Stimulated activated CD4-positive, alpha-beta T cell treated with anti-CD3 and anti-CD28 coated beads, Interleukin-12 subunit alpha, Interleukin-12 subunit beta, amount 100 ng/mL, for 24 hours (primary cell): ENCODE results near the gene TMEM185A.
A peak's percentile ranks its signal among the peaks of the same experiment; 100 is the strongest.
"Not testable (repeated sequence)": the region's sequence is repeated elsewhere in the genome, so short reads cannot be mapped to it uniquely, and the experiment has no call there.

Experiments used
- DNase-seq, 2 experiments: peaks; one replicate each; pipeline ENCODE4 v3.0.0-alpha.2; 2020; ENCODE audit warnings: low read depth in 2 of 2

TMEM185A gene

DNA sequence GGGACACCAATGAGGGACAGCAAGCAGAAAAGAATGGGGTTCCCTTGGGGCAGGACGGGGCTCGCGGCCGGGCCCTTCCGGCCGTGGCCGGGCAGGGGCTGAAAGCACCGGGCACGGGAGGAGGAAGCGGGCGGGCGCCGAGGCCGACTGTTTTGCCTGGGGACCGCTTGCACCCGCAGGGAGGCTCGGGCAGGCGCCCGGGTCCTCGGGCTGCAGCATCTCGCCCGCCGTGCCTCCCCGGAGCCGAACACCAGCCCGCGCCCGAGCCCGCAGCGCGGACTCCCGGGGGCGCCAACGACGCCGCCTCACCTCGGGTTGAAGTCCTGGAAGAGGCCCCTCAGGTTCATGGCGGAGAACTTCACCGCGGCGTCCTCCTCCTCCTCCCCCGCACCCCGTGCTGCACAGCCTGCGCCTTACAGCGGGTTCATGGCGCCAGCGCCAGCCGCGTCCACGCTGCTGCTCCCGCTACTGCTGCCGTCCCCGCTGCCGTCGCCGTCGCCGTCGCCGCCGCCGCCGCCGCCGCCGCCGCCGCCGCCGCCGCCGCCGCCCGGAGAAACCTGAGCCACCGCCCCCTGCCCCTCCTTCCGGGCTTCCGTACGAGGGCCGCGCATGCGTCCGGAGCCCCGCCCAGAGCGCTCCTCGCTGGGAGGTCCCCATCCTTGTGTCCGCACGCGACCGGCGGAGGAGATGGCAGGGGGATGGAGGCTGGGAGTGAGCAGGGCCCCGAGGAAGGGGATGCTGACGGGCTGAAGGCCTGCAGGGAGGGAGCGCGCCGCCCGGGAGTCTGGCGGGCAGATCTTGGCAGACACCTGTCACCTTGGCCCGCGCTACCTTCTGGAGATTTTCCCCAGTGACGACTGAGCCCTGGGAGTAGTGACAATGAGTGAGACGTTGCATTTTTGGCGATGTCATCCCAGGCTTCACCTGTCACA is at the start of gene TMEM185A:
Gene TMEM185A (minus strand): TSS at position 559 of the 932 bp plus-strand sequence. CDS start 212 bp downstream, at position 347.
- DNase-seq: peak; percentile 49 to 56

DNA sequence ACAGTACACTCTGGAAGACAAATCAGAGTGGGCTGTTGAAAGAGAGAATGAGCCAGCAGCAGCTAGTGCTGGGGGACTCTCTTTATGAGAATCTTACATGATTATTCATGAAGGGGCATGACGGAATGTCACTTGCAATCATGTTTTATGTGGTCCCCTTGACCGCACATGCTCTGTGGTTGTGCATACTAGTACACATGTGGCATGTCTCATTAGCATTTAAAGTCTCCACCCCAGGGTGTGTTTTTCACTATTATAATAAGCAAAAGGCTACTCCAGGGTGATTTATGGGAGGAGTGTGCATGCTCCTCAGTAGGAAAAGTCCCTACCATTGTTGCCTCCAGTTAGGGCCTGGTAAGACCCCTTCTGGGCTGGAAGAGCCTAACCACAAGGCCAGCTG is 49.6 kb upstream of the TMEM185A start:
- no peak for DNase-seq

DNA sequence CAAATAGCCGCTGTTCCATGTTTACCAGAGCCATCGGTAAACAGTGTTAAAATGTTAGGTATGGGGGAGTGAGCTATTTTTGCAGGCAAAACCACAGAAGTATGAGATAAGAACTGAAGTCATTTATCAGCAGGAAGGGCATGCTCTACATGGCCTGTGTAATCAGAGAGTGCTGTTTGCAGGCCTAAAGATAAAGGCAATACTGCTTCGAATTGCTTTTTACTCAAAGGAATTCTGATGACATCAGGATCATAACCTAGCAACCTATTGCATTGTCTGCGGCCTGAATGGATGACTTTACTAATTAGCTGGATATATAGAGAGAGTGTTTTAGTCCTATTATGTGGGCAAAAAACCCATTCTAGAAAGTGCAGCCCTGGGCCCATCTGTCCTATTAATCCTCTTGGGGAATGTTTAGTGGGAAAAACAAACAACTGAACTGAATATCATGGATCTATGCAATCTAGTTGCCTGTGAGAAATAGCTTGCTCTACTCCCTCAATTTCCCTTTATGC is 47.6 kb upstream of the TMEM185A start:
- not testable (repeated sequence) for DNase-seq

DNA sequence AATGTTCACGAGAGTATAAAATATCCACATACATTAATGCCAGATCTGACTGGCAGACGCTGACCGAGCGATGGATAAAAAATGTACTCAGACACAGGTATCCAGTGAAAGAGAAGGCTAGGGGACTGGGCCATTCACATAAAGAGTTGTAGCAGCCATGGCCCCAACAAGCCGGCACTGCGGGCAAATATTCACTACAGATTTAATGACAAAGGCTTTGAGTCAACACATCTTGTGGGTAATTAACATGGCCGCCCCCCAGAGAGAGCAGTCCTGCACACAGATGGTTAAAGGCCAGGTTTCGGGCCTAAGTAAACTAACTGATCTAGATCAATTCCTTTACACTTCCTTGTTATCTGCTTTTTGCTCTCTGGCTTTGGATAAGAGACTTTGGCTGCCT is 44.0 kb upstream of the TMEM185A start:
- DNase-seq: not testable (repeated sequence)

DNA sequence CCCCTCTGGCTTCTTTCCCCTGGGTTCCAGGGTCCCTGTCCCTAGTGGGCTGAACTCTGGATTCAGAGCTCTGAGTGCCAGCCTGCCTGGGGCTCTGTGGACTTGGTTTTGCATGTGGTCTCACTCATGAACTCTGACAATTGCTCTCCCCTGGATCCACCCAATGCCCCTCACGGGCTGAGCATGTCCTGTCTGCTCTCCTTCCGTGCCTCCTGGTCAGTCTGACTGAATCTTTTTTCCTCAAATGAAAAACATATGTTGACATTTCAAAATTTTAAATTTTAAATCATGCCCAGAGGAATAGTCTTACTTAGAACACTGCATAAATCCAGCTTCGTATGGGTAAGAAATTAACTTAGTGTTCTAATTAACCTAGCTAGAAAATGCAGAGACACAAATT is 43.5 kb upstream of the TMEM185A start:
- DNase-seq: not testable (repeated sequence)

- DNase-seq: not testable (repeated sequence)
These were observed 29.0 kb upstream of the TMEM185A start for GRCh38 chrX:149660613-149661012.

DNA sequence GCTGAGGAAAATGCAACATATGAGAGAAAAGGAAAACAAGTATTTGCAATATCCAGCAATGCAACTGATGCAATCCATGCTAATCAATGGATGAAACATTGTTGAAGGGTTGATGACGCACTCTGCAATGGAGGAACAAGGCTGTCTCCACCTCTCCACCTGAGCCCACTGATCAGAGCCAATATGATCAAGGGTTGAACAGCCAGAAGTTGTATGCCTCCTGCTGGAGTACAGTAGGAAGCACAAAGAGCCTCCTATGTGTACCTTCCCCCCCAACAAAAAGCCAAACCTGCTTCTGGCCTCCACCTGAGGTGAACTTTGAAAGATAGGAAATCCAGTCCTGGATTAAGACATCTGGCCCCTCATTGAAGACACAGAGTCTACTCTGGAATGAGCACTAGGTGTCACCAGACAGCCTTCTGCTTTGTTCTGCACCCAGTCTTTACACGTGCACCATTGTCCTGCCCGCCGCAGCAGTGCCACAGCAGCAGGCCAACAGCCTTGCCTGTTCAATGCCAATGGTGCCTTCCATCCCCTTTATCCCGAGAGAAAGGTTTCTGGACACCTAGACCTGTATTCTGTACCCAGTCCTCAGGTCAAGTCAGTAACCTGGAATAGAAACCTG is 24.8 kb upstream of the TMEM185A start:
- DNase-seq: not testable (repeated sequence)

DNA sequence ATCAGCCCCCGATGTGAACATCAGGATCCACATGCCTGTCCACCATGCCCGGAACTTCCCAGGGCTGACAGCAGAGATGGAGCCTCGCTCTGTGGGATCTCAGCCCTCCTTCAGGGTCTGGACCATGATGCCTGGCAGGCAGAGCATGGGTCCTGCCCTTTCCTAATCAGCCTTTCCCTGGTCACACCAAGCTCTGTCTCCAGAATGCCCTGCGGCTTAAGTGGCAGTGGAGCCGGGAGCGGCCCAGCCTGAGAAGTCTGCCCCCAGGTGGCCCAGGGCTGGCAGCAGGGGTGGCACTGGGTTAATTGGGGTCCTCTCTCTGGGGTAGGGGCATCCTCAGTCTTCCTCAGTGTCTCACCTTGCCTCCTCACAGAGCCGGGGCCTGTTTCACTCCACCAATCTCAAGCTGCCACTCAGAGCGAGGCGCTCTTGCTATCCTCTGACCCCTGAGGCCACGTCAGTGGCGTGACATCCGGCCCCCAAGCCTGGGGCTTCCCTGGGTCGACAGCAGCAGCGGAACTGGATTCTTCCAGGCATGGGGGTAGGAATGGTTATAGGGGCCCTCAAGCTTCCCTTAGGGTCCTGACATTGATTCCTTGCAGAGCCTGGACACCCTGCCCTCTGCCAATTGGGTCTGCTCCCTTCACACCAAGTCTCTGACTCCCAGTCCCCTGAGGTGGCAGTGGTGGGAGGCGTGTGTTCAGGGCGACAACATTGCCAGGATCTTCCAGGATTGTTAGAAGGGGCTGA is 20.8 kb upstream of the TMEM185A start:
- no peak for DNase-seq

DNA sequence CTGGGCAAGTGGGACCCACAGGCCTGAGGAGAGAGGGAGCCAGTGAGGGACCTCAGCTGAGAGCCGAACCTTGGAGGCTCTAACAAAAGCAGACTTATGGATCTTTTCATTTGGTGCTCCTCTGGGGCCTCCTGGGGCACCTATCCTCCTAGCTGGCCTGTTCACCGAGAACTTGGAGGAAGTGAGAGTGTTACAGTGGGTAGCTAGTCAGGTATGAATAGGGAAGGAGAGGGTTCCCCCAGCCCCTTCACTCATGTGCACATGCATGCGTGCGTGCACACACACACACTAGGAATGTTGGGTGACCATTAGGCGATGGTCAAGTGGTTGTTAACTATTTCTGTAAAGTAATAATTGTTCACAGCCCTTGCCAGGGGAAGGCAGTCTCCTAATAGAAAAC is 18.6 kb upstream of the TMEM185A start:
- DNase-seq: no peak

- DNase-seq: no peak
These were observed 17.3 kb upstream of the TMEM185A start for GRCh38 chrX:149648932-149649331.

DNA sequence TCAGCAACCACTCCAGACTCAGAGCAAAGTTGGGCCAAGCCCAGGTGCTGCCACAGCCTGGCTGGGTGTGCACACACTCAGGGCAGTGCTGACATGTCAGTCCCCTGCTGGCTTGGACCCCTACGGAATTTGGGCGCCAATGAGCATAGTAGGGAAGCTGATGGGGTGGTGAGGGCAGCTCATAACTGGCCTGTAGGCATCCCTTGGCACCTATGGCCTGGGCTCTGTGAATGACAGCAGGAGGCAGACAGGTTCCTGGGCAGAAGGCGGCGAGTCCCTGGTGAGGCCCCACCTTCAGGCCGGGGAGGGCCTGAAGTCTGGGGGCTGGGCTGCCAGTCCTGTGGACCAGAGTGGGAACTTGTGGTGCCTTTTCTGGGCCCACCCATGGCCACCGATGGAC is 15.9 kb upstream of the TMEM185A start:
- no peak for DNase-seq

DNA sequence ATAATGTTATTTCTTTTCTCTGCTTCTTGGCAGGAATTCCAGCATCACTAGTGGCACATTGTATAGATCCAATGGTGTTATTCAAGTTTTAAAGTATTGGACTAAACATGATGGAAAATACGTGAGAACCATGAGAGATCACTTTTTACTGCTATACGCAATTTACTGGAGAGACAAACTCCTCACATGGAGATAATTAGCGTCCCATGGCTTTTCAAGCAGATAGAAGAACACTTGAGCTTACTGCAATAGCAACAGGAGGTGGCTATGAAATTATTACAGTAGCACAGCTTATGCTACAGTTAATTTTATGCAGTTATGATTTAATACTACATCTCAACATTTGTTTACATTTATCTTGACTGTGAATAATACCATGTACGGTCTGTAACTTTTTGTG is 11.9 kb upstream of the TMEM185A start:
- DNase-seq: no peak

DNA sequence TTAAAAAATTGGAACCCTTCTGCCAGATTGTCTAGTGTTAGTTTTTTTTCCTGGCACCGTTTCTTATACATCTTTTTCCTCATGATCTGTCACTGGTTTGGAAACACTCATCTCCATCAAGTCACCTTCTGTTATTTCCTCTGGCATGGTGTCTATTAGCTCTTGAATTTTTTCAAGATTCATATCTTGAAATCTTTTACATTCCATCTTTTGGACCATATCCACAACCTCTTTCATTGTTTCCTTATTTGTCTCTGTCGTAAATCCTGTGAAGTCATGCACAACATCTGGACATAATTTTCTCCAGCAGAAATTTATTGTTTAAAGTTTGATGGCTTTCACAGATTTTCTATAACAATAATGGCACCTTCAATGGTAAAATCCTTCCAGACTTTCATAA is 10.2 kb upstream of the TMEM185A start:
- DNase-seq: no peak

- no peak for DNase-seq
These were observed 9.8 kb upstream of the TMEM185A start for GRCh38 chrX:149641432-149641831.

DNA sequence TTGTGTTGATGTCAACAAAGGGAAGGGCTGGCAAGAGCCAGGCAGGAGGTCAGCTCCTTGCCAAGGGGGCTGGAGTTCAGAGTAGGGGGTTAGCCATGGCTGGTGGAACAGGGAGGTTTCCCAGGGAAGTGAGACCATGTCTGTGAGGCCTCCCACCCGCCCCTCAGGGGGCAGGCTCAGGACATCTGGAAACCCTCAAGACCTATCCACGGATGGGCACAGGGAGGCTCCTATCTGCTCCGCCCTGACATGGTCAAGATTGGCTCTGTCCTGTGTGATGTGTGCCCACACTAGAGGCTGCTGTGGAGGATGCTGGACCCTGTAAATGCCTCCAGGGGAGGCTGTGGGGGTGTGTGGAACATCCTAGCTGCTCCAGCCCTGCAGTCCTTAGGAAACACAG is 8.0 kb upstream of the TMEM185A start:
- DNase-seq: no peak

DNA sequence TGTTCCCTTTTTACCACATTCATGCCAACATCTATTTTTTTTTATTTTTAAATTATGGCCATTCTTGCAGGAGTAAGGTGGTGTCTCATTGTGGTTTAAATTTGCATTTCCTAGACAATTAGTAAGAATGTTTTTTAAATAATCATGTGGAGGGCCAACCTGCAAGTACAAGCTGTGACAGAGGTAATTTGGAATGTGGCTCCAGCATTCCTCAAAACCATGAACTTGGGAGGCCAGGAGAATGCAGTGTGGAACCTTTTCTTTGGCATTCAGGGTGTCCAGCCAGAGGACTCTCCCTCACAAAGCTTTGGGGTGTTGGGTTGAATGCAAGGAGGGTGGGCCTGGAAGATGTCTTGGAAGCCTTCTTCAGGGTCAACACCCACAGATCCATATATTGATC is 7.3 kb upstream of the TMEM185A start:
- DNase-seq: no peak

DNA sequence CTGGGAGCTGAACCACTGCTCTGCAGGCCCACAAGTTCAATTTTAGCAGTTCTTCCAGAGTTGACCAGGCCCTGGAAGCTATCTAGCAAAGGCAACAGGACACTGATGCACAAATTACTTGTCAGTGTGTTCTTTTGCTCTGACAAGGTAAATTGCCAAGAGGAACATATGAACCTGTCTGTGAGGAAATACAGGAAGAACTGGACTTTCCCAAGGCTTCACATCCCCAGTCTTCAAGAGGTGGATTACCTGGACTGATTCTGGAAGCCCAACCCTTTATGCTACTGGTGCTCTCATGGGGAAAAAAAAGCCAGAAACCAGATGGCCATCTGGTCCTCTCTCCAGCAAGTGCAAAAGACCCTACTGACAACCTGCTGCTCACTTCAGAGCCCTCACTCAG is 1.9 kb upstream of the TMEM185A start:
- no peak for DNase-seq

DNA sequence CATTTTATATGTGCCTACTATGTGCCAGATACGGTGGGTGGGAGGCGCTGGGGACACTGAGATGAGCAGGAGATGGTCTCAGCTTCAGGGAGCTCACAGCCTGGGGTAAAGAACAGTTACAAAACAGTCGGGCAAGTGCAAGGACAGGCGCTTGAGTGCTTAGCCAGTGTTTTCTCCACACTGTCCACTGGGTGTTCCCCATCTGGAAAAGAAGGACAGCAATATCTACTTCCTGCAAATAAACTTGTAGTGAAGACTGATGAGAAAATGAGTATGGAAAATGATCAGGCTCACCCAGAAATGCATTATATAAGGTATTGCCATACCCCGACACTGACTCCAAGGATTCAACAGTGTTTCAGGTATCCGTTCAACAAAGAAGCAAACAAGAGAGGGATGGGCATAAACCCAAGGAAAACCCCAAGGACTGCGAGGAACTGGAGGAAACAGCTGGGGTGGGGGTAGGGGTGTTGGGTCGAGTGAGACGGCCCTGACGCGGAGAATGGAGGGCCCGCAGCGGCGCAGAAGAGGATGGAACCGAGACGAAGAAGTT is 835 bp downstream of the TMEM185A start:
- no peak for DNase-seq

DNA sequence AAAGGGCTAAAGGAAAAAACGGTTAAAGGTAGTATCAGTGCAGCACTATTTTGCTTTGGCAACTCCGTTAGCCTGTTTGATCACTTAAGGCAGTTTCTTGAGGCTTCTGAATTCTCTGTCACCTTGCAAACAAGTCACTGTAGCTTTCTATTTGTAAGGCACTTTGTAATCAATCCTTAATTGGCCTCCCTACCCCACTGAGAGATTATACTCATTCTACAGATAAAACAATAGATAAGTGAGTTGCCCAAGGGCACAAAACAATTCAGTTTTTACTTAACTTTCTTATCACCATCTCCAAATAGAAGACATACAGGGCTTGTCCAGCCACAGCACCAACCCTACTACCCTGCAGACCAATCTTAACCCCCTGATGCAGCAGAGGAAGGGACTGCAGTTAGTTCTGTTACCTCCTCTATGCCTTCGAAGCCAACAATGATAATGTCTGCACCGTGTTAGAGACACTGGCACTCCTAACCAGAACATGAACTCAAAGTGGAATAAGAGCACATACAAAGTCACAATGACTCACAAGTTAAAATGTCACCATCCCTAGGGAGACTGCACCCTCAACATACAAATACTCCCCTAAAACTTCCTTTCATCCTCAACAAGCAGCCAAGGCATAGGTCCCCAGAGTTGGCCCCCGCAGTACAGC is 1.7 kb downstream of the TMEM185A start:
- DNase-seq: no peak

- DNase-seq: no peak
These were observed 2.8 kb downstream of the TMEM185A start for GRCh38 chrX:149628768-149629167.

- no peak for DNase-seq
These were observed 3.3 kb downstream of the TMEM185A start for GRCh38 chrX:149628280-149628679.
